BE2C (cell line): ENCODE data around the gene MIPOL1.

Experiments used
- DNase-seq: peaks from one replicate; pipeline ENCODE4 v3.0.0-alpha.2; 2020
- H3K27me3 ChIP-seq: fragments of 250-450 bp; sonication (Bioruptor Pico); 2 replicates; pipeline ENCODE4 v1.5.1; 2020; ENCODE audit warnings: mild to moderate bottlenecking
- H3K36me3 ChIP-seq: fragments of 250-450 bp; sonication (Bioruptor Pico); 2 replicates; pipeline ENCODE4 v1.5.1; 2020; ENCODE audit warnings: mild to moderate bottlenecking
- H3K4me1 ChIP-seq: fragments of 250-450 bp; sonication (Bioruptor Pico); 2 replicates; pipeline ENCODE4 v1.5.1; 2020
- H3K4me3 ChIP-seq: 2 replicates; pipeline ENCODE4 v1.5.1; 2011; ENCODE audit warnings: low read depth, low read length
- H3K9me3 ChIP-seq: fragments of 250-450 bp; sonication (Bioruptor Pico); 2 replicates; pipeline ENCODE4 v1.5.1; 2020
- TF ChIP-seq, protein P1 (sequence below): IDR thresholded peaks from 2 replicates; pipeline ENCODE4 v1.5.1; 2012; ENCODE audit warnings: mild to moderate bottlenecking, low read depth, low read length

Gene MIPOL1

DNA sequence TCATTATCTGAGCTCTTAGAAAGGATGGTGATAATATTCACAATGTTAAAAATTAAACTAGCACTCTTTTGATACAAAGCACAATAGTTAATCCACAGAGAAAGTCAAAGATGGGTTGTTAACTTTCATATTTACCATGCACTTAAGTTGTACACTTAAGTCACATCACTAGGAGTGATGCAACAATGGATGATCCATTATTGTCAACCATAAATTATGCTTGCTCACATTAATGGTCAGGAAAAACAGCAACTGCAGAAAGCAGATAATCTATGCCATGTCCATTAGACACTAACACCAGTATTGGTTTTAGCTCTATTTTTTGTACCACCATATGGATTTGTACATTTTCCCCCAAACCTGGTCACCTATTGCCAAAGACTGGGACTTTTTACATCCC is 201.8 kb downstream of the MIPOL1 start:
- Histone ChIP-seq H3K4me1 (no peaks in the 10 kb centered on the region), H3K9me3 (no peaks in the 10 kb centered on the region), H3K27me3 (no peaks in the 10 kb centered on the region), H3K36me3 (no peaks in the 10 kb centered on the region), H3K4me3 (no peak overlapping the region)
- TF ChIP-seq, protein P1, sequence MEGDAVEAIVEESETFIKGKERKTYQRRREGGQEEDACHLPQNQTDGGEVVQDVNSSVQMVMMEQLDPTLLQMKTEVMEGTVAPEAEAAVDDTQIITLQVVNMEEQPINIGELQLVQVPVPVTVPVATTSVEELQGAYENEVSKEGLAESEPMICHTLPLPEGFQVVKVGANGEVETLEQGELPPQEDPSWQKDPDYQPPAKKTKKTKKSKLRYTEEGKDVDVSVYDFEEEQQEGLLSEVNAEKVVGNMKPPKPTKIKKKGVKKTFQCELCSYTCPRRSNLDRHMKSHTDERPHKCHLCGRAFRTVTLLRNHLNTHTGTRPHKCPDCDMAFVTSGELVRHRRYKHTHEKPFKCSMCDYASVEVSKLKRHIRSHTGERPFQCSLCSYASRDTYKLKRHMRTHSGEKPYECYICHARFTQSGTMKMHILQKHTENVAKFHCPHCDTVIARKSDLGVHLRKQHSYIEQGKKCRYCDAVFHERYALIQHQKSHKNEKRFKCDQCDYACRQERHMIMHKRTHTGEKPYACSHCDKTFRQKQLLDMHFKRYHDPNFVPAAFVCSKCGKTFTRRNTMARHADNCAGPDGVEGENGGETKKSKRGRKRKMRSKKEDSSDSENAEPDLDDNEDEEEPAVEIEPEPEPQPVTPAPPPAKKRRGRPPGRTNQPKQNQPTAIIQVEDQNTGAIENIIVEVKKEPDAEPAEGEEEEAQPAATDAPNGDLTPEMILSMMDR: no peak
- no peak for DNase-seq

DNA sequence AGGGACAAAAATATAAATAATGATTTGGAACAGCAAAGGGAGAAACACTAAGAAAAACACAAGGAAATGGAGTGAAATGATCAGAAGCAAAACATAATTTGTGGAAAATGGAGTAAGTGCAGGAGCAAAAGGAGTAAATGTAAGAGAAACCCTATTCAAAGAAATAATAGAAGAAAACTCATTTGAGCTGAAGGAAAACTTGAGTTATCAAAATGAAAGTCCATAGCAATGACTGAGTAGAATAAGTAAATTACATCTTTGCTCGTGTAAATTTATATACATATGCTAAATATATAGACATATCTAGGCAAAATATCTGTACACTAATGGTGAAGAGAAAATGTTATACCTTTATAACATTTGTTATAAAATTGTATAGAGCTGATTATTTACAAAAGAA is 203.4 kb downstream of the MIPOL1 start:
- Histone ChIP-seq H3K4me3 (no peak overlapping the region), H3K9me3 (no peaks in the 10 kb centered on the region), H3K27me3 (no peaks in the 10 kb centered on the region), H3K36me3 (no peaks in the 10 kb centered on the region), H3K4me1 (no peaks in the 10 kb centered on the region)
- TF ChIP-seq, protein P1: no peak
- DNase-seq: no peak

- H3K9me3 ChIP-seq: no peaks in the 10 kb centered on the region
- no peaks in the 10 kb centered on the region for H3K4me1 ChIP-seq
- TF ChIP-seq, protein P1: no peak
- H3K27me3 ChIP-seq: no peaks in the 10 kb centered on the region
- no peak overlapping the region for H3K4me3 ChIP-seq
- no peaks in the 10 kb centered on the region for H3K36me3 ChIP-seq
- DNase-seq: no peak
Observed at GRCh38 chr14:37403626-37404025, 205.9 kb downstream of the MIPOL1 start.

GRCh38 chr14:37406095-37406494 is 208.4 kb downstream of the MIPOL1 start:
- TF ChIP-seq, protein P1: no peak
- no peak overlapping the region for H3K4me3 ChIP-seq
- no peak for DNase-seq

GRCh38 chr14:37411079-37411735 is 213.5 kb downstream of the MIPOL1 start:
- no peak for DNase-seq
- H3K27me3 ChIP-seq: no peaks in the 10 kb centered on the region
- H3K36me3 ChIP-seq: no peaks in the 10 kb centered on the region
- no peaks in the 10 kb centered on the region for H3K4me1 ChIP-seq
- TF ChIP-seq, protein P1: no peak
- H3K9me3 ChIP-seq: no peaks in the 10 kb centered on the region
- no peak overlapping the region for H3K4me3 ChIP-seq

More at GRCh38 chr14:37406095-37406494, 208.4 kb downstream of the MIPOL1 start:
- Histone ChIP-seq H3K9me3 (no peaks in the 10 kb centered on the region), H3K36me3 (no peaks in the 10 kb centered on the region), H3K27me3 (no peaks in the 10 kb centered on the region), H3K4me1 (no peaks in the 10 kb centered on the region)

- no peaks in the 10 kb centered on the region for H3K27me3 ChIP-seq
- DNase-seq: no peak
- TF ChIP-seq, protein P1: no peak
- H3K4me3 ChIP-seq: no peak overlapping the region
- H3K4me1 ChIP-seq: no peaks in the 10 kb centered on the region
- H3K36me3 ChIP-seq: no peaks in the 10 kb centered on the region
- H3K9me3 ChIP-seq: no peaks in the 10 kb centered on the region
Observed at GRCh38 chr14:37413050-37413449, 215.3 kb downstream of the MIPOL1 start.
